ENCODE measurements around the gene ZNF683.

The ZNF683 gene

DNA sequence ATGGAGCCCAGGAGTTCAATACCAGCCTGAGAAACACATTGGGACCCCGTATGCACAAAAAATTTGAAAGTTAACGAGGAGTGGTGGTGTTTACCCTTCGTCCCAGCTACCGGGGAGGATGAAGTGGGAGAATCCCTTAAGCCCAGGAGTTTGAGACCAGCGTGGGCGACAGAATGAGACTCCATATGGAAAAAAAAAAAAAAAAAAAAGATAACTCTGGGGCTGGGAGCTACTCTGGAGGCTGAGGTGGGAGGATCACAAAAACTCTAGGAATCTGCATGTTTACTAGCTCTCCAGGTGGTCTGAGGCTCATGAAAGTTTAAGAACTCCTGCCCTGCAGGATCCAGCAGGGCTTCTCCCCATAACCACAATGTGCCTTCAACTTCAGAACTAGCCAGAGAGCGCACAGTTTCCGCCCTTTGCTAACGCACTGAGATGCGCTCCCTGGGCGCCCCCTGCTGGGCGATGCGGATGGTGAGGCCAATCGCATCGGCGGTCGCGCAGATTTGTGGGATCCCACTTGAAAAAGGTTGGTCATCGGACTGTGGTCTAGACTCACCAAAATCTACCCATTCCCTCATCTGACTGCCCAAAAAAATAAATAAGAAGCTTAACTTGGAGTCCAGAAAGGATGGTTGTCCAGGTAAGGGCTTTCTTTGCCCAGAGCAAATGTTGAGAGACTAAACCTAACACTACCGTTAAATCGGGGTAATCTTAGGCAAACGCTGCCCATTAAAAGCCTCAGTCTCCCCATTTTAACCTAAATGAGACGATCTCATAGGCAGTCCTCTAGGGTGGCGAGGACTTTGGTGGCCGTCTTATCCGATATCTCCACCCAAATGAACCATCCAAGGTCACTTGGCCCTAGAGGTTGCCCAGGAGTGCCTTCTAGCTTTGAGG, 8.8 kb downstream of the ZNF683 start (continued):
- TF ChIP-seq ZIC2 (tag by site-specific recombination; IDR thresholded peaks at IDR 0.05) (peak; percentile 74), ZNF571 (tag by site-specific recombination; IDR thresholded peaks at IDR 0.05) (no peak), ZNF112 (tag by site-specific recombination; IDR thresholded peaks at IDR 0.05) (no peak), ZNF629 (tag by site-specific recombination; IDR thresholded peaks at IDR 0.05) (no peak), SP2 (tag by site-specific recombination; IDR thresholded peaks at IDR 0.05) (no peak), ZNF423 (tag by site-specific recombination; IDR thresholded peaks at IDR 0.05) (no peak), HOXC10 (CRISPR knock-in tag; IDR thresholded peaks at IDR 0.05) (no peak), ZNF292 (tag by site-specific recombination; IDR thresholded peaks at IDR 0.05; ENCODE audit: borderline replicate concordance, low read depth) (no peak), ZNF175 (tag by site-specific recombination; IDR thresholded peaks at IDR 0.05) (no peak), MEIS1 (CRISPR knock-in tag; IDR thresholded peaks at IDR 0.05; ENCODE audit: borderline replicate concordance) (no peak), ZNF513 (tag by site-specific recombination; IDR thresholded peaks at IDR 0.05) (no peak), ZNF2 (tag by site-specific recombination; IDR thresholded peaks at IDR 0.05) (peak; percentile 46; the same call in 1 of the 2 replicates), GLI2 (tag by site-specific recombination; IDR thresholded peaks at IDR 0.05; ENCODE audit: borderline replicate concordance, low read depth) (no peak), ZFP37 (tag by site-specific recombination; IDR thresholded peaks at IDR 0.05) (no peak), ZNF521 (tag by site-specific recombination; IDR thresholded peaks at IDR 0.05) (no peak), ZNF544 (tag by site-specific recombination; IDR thresholded peaks at IDR 0.05) (no peak), ZNF658 (tag by site-specific recombination; IDR thresholded peaks at IDR 0.05) (no peak), OVOL3 (tag by site-specific recombination; IDR thresholded peaks at IDR 0.05) (no peak), ZNF404 (tag by site-specific recombination; IDR thresholded peaks at IDR 0.05) (no peak), ZNF610 (tag by site-specific recombination; IDR thresholded peaks at IDR 0.05; ENCODE audit: borderline replicate concordance) (no peak), ZNF16 (tag by site-specific recombination; IDR thresholded peaks at IDR 0.05; ENCODE audit: low read depth) (no peak), ZNF624 (tag by site-specific recombination; IDR thresholded peaks at IDR 0.05) (no peak), ZNF10 (tag by site-specific recombination; IDR thresholded peaks at IDR 0.05) (no peak), SP3 (tag by site-specific recombination; IDR thresholded peaks at IDR 0.05) (no peak), ZNF639 (tag by site-specific recombination; IDR thresholded peaks at IDR 0.05) (no peak), RBAK (tag by site-specific recombination; IDR thresholded peaks at IDR 0.05) (no peak)
- TF ChIP-seq, protein P1, sequence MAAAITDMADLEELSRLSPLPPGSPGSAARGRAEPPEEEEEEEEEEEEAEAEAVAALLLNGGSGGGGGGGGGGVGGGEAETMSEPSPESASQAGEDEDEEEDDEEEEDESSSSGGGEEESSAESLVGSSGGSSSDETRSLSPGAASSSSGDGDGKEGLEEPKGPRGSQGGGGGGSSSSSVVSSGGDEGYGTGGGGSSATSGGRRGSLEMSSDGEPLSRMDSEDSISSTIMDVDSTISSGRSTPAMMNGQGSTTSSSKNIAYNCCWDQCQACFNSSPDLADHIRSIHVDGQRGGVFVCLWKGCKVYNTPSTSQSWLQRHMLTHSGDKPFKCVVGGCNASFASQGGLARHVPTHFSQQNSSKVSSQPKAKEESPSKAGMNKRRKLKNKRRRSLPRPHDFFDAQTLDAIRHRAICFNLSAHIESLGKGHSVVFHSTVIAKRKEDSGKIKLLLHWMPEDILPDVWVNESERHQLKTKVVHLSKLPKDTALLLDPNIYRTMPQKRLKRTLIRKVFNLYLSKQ (tag by site-specific recombination; IDR thresholded peaks at IDR 0.05; ENCODE audit: borderline replicate concordance): no peak
- TF ChIP-seq, protein P2, sequence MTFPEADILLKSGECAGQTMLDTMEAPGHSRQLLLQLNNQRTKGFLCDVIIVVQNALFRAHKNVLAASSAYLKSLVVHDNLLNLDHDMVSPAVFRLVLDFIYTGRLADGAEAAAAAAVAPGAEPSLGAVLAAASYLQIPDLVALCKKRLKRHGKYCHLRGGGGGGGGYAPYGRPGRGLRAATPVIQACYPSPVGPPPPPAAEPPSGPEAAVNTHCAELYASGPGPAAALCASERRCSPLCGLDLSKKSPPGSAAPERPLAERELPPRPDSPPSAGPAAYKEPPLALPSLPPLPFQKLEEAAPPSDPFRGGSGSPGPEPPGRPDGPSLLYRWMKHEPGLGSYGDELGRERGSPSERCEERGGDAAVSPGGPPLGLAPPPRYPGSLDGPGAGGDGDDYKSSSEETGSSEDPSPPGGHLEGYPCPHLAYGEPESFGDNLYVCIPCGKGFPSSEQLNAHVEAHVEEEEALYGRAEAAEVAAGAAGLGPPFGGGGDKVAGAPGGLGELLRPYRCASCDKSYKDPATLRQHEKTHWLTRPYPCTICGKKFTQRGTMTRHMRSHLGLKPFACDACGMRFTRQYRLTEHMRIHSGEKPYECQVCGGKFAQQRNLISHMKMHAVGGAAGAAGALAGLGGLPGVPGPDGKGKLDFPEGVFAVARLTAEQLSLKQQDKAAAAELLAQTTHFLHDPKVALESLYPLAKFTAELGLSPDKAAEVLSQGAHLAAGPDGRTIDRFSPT (tag by site-specific recombination; IDR thresholded peaks at IDR 0.05): no peak
- TF ChIP-seq, protein P3, sequence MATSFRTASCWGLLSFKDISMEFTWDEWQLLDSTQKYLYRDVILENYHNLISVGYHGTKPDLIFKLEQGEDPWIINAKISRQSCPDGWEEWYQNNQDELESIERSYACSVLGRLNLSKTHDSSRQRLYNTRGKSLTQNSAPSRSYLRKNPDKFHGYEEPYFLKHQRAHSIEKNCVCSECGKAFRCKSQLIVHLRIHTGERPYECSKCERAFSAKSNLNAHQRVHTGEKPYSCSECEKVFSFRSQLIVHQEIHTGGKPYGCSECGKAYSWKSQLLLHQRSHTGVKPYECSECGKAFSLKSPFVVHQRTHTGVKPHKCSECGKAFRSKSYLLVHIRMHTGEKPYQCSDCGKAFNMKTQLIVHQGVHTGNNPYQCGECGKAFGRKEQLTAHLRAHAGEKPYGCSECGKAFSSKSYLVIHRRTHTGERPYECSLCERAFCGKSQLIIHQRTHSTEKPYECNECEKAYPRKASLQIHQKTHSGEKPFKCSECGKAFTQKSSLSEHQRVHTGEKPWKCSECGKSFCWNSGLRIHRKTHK (tag by site-specific recombination; IDR thresholded peaks at IDR 0.05): no peak
- TF ChIP-seq, protein P4, sequence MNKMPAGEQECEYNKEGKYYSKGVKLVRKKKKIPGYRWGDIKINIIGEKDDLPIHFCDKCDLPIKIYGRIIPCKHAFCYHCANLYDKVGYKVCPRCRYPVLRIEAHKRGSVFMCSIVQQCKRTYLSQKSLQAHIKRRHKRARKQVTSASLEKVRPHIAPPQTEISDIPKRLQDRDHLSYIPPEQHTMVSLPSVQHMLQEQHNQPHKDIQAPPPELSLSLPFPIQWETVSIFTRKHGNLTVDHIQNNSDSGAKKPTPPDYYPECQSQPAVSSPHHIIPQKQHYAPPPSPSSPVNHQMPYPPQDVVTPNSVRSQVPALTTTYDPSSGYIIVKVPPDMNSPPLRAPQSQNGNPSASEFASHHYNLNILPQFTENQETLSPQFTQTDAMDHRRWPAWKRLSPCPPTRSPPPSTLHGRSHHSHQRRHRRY (tag by site-specific recombination; IDR thresholded peaks at IDR 0.05): no peak
